ENCODE data around the gene USP32.

GRCh38 chr17:60355663-60356594 lies 36.0 kb downstream of the USP32 start:
- no peak for TF ChIP-seq SP1 (IDR thresholded peaks at IDR 0.05)
- TF ChIP-seq, protein P1, sequence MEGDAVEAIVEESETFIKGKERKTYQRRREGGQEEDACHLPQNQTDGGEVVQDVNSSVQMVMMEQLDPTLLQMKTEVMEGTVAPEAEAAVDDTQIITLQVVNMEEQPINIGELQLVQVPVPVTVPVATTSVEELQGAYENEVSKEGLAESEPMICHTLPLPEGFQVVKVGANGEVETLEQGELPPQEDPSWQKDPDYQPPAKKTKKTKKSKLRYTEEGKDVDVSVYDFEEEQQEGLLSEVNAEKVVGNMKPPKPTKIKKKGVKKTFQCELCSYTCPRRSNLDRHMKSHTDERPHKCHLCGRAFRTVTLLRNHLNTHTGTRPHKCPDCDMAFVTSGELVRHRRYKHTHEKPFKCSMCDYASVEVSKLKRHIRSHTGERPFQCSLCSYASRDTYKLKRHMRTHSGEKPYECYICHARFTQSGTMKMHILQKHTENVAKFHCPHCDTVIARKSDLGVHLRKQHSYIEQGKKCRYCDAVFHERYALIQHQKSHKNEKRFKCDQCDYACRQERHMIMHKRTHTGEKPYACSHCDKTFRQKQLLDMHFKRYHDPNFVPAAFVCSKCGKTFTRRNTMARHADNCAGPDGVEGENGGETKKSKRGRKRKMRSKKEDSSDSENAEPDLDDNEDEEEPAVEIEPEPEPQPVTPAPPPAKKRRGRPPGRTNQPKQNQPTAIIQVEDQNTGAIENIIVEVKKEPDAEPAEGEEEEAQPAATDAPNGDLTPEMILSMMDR (IDR thresholded peaks at IDR 0.05; ENCODE audit: low read depth, low read length, missing input control), result no peak
